K562 (cell line): ENCODE data around the gene SP140L. TPM values are rescaled to one million over a fixed set of nuclear protein-coding genes. Genes with fewer than 3 reads are reported as not detected.

ENCODE experiments used
- CEBPB ChIP-seq: fragments of 450-650 bp; IDR thresholded peaks from 2 replicates; pipeline ENCODE4 v1.6.1; 2016; ENCODE audit warnings: missing genetic modification characterization, missing compliant biosample characterization
- CEBPG ChIP-seq, 3 experiments: fragments of 200-800 bp in 1 of 3; sonication (Bioruptor generic) in 1 of 3; sonication (generic) in 1 of 3; formaldehyde crosslinking in 1 of 3; IDR thresholded peaks in 2 of 3; conservative IDR thresholded peaks in 1 of 3; 2 replicates each; pipeline versions ENCODE4 v1.6.1 to v1.8.0; 2016 to 2022; ENCODE audit warnings: missing compliant biosample characterization in 2 of 3, missing genetic modification characterization in 2 of 3, mild to moderate bottlenecking in 1 of 3, missing genetic modification reagents in 1 of 3
- CHD4 ChIP-seq: fragments of 200-600 bp; sonication (generic); IDR thresholded peaks from 3 replicates; pipeline ENCODE4 v1.6.1; 2012; ENCODE audit warnings: low read depth, mild to moderate bottlenecking, mixed read lengths, low read length, inconsistent platforms; ENCODE audit not compliant: insufficient read depth, insufficient replicate concordance, poor library complexity, severe bottlenecking
- EP300 ChIP-seq: IDR thresholded peaks from 2 replicates; pipeline ENCODE4 v1.6.1; 2012; ENCODE audit warnings: low read length, improper control_type of control experiment
- GABPA ChIP-seq: fragments of 200-800 bp; sonication (Bioruptor generic); conservative IDR thresholded peaks from 2 replicates; pipeline ENCODE4 v1.6.1; 2016; ENCODE audit warnings: low read depth, missing genetic modification characterization, missing compliant biosample characterization
- GABPB1 ChIP-seq: sonication (generic); formaldehyde crosslinking; IDR thresholded peaks from 2 replicates; pipeline ENCODE4 v1.8.0; 2022; ENCODE audit warnings: mild to moderate bottlenecking, missing genetic modification reagents
- JUND ChIP-seq, 2 experiments: IDR thresholded peaks; 2 replicates in 1 of 2; 3 replicates in 1 of 2; pipeline ENCODE4 v1.6.1; 2011; ENCODE audit warnings: borderline replicate concordance in 2 of 2, low read depth in 2 of 2, low read length in 2 of 2, improper control_type of control experiment in 1 of 2, missing biosample characterization in 1 of 2, missing genetic modification characterization in 1 of 2, missing genetic modification reagents in 1 of 2
- KDM5B ChIP-seq: fragments of 200-600 bp; sonication (generic); IDR thresholded peaks from 2 replicates; pipeline ENCODE4 v1.6.1; 2012; ENCODE audit warnings: low read depth, mild to moderate bottlenecking, moderate library complexity, low read length, control low read depth, inconsistent platforms; ENCODE audit not compliant: insufficient replicate concordance
- MAZ ChIP-seq, 2 experiments: fragments of 450-650 bp in 1 of 2; sonication (generic) in 1 of 2; formaldehyde crosslinking; IDR thresholded peaks in 1 of 2; conservative IDR thresholded peaks in 1 of 2; 2 replicates each; pipeline versions ENCODE4 v1.4.0 to v1.5.0; 2020; ENCODE audit warnings: mild to moderate bottlenecking in 1 of 2, missing genetic modification reagents in 1 of 2
- NFRKB ChIP-seq: fragments of 450-650 bp; IDR thresholded peaks from 2 replicates; pipeline ENCODE4 v1.6.1; 2016; ENCODE audit warnings: low read depth
- NRF1 ChIP-seq, 2 experiments: fragments of 450-650 bp; IDR thresholded peaks in 1 of 2; conservative IDR thresholded peaks in 1 of 2; 2 replicates each; pipeline ENCODE4 v1.6.1; 2014; ENCODE audit warnings: mild to moderate bottlenecking in 2 of 2
- PHF20 ChIP-seq: fragments of 450-650 bp; IDR thresholded peaks from 2 replicates; pipeline ENCODE4 v1.6.1; 2018; ENCODE audit not compliant: partially characterized antibody
- PHF8 ChIP-seq: fragments of 200-600 bp; sonication (generic); IDR thresholded peaks from 2 replicates; pipeline ENCODE4 v1.6.1; 2012; ENCODE audit warnings: mixed run types, mild to moderate bottlenecking, inconsistent platforms, low read length, moderate library complexity, borderline replicate concordance
- RBFOX2 ChIP-seq: fragments of 200-400 bp; formaldehyde crosslinking; IDR thresholded peaks from 2 replicates; pipeline ENCODE4 v1.6.1; 2017; ENCODE audit warnings: low read depth, mild to moderate bottlenecking, low read length, moderate library complexity
- RBM34 ChIP-seq: fragments of 200-400 bp; formaldehyde crosslinking; IDR thresholded peaks from 2 replicates; pipeline ENCODE4 v1.6.1; 2018; ENCODE audit warnings: low read length, borderline replicate concordance; ENCODE audit not compliant: insufficient read depth
- RFX7 ChIP-seq: fragments of 250-450 bp; sonication (Bioruptor Pico); IDR thresholded peaks from 2 replicates; pipeline ENCODE4 v1.5.1; 2021; ENCODE audit warnings: mild to moderate bottlenecking
- SUPT5H ChIP-seq: fragments of 450-650 bp; IDR thresholded peaks from 2 replicates; pipeline ENCODE4 v1.6.1; 2016
- ZNF175 ChIP-seq: fragments of 200-800 bp; sonication (Bioruptor generic); IDR thresholded peaks from 2 replicates; pipeline ENCODE4 v1.6.1; 2016; ENCODE audit warnings: low read depth, mild to moderate bottlenecking, missing genetic modification characterization, missing compliant biosample characterization
- ZNF384 ChIP-seq: IDR thresholded peaks from 2 replicates; pipeline ENCODE4 v1.6.1; 2012; ENCODE audit warnings: low read depth, low read length, improper control_type of control experiment
- polyA plus RNA-seq, 8 experiments: library from polyadenylated mRNA; depleted of rRNA in 4 of 8; stranded (reverse) in 5 of 8; unstranded in 3 of 8; fragments of >200 nt; fragmentation: Nextera tagmentation in 2 of 8; fragmentation: Illumina TruSeq in 1 of 8; extraction: Ambion mirVana in 2 of 8; extraction: Trizol in 1 of 8; gene quantifications; 2 replicates each; pipeline versions ENCODE4 v1.2.1 to v1.2.3, GENCODE V29; 2011 to 2014; ENCODE audit warnings: inconsistent platforms in 1 of 8, missing spikeins in 1 of 8
- total RNA-seq, 7 experiments: library from RNA; depleted of rRNA in 6 of 7; stranded (reverse); fragments of >200 nt in 6 of 7; fragmentation: Illumina TruSeq in 2 of 7; extraction: Trizol in 2 of 7; gene quantifications; 2 replicates each; pipeline versions ENCODE4 v1.2.1 to v1.2.3, GENCODE V29; 2011 to 2021; ENCODE audit warnings: low replicate concordance in 1 of 7
- TF ChIP-seq, protein P1 (sequence below): sonication (generic); formaldehyde crosslinking; IDR thresholded peaks from 2 replicates; pipeline ENCODE4 v1.8.1; 2023; ENCODE audit warnings: mild to moderate bottlenecking, missing genetic modification reagents
- TF ChIP-seq, protein P2 (sequence below), 2 experiments: fragments of 450-650 bp; conservative IDR thresholded peaks; 2 replicates each; pipeline ENCODE4 v1.6.1; 2017; ENCODE audit warnings: mild to moderate bottlenecking in 2 of 2, moderate library complexity in 2 of 2

Gene SP140L
- total and polyA plus RNA-seq, 9 of the 15 experiments (the other 6 are each of a cell fraction or from before 2014, with no cell fraction given), result 4.0 to 15.5 (median 11.3) TPM

DNA sequence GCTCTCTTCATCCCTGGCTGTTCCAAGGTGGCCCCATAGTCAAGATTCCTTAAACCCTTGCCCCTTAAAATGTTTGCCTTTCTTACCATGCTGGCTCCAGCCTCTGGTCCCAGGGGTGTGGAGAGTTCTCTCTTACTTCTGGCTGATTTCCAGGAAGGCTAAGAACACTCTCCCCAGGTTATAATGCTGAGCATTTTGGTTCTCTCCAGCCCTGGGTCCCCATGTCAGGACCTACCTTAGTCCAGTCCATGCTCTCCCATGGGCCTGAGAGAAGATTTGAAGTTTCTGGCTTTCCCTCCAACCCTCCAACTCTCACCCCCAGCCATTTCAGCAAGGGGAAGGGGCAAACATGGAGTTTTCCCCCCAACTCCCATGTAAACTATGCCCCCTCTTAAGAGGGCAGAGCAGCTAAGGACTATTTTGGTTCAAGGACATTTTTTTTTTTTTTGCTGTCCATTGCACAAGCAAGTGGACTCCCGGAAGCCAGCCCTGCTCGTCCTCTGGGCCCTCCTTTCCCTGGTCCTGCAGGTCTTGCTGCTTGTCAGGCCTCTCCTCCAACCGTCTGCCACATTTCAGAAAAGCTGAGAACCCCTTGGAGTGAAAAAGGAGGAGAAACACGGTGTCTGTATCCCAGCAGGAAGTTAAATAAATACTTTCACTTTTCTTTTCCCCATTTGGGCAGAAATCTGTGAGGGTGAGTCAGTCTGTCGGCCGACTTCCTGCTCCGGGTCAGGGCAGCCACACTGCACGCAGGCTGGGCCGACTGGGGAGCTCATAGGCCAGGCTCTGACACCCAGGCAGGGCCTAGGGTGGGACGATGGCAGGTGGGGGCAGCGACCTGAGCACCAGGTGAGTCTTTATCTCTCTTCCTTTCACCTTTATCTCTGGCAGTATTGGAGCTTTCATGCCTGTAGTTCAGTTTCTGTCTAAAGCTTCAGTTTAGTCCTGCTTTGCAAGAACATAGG, at the start of gene SP140L (continued):
- TF ChIP-seq NRF1 (conservative IDR thresholded peaks at IDR 0.05 in 1 of 2, IDR thresholded peaks at IDR 0.05 in 1 of 2) (peak; percentile 39 to 50; a peak in 2 of 4 replicates), ZNF384 (0 out of 2 replicates have a peak, but pooled peaks have one; percentile 23), MAZ (CRISPR knock-in tag; conservative IDR thresholded peaks at IDR 0.05 in 1 of 2, IDR thresholded peaks at IDR 0.05 in 1 of 2) (peak in 1 of 2 experiments; percentile 21; a peak in 1 of 4 replicates), ZNF175 (CRISPR knock-in tag) (peak; percentile 79), KDM5B (peak; percentile 34), CHD4 (no peak), GABPA (tag) (peak; percentile 93), PHF8 (peak; percentile 54; the same call in 1 of the 2 replicates), GABPB1 (CRISPR knock-in tag) (peak; percentile 68; the same call in 1 of the 2 replicates), RBM34 (no peak), JUND (IDR thresholded peaks at IDR 0.05; ENCODE audit: borderline replicate concordance, low read depth, low read length) (peak; percentile 89), JUND (tag; IDR thresholded peaks at IDR 0.05; ENCODE audit: borderline replicate concordance, low read depth, low read length) (peak; percentile 75; the same call in 1 of the 3 replicates), PHF20 (peak; percentile 45), RBFOX2 (peak; percentile 69), EP300 (0 out of 2 replicates have a peak, but pooled peaks have one; percentile 24), RFX7 (CRISPR knock-in tag) (no peak), NFRKB (0 out of 2 replicates have a peak, but pooled peaks have one; percentile 59), CEBPB (peak; percentile 36; the same call in 1 of the 2 replicates), CEBPG (CRISPR knock-in tag; IDR thresholded peaks at IDR 0.05) (no peak), CEBPG (tag; conservative IDR thresholded peaks at IDR 0.05 in 1 of 2, IDR thresholded peaks at IDR 0.05 in 1 of 2) (peak in 1 of 2 experiments; percentile 58; a peak in 2 of 4 replicates), SUPT5H (0 out of 2 replicates have a peak, but pooled peaks have one; percentile 26)
- TF ChIP-seq, protein P1, sequence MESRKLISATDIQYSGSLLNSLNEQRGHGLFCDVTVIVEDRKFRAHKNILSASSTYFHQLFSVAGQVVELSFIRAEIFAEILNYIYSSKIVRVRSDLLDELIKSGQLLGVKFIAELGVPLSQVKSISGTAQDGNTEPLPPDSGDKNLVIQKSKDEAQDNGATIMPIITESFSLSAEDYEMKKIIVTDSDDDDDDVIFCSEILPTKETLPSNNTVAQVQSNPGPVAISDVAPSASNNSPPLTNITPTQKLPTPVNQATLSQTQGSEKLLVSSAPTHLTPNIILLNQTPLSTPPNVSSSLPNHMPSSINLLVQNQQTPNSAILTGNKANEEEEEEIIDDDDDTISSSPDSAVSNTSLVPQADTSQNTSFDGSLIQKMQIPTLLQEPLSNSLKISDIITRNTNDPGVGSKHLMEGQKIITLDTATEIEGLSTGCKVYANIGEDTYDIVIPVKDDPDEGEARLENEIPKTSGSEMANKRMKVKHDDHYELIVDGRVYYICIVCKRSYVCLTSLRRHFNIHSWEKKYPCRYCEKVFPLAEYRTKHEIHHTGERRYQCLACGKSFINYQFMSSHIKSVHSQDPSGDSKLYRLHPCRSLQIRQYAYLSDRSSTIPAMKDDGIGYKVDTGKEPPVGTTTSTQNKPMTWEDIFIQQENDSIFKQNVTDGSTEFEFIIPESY, result no peak
- TF ChIP-seq, protein P2, sequence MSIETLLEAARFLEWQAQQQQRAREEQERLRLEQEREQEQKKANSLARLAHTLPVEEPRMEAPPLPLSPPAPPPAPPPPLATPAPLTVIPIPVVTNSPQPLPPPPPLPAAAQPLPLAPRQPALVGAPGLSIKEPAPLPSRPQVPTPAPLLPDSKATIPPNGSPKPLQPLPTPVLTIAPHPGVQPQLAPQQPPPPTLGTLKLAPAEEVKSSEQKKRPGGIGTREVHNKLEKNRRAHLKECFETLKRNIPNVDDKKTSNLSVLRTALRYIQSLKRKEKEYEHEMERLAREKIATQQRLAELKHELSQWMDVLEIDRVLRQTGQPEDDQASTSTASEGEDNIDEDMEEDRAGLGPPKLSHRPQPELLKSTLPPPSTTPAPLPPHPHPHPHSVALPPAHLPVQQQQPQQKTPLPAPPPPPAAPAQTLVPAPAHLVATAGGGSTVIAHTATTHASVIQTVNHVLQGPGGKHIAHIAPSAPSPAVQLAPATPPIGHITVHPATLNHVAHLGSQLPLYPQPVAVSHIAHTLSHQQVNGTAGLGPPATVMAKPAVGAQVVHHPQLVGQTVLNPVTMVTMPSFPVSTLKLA (conservative IDR thresholded peaks at IDR 0.05), result peak; percentile 20 to 51; a peak in 2 of 4 replicates
